Colonic mucosa (tissue), 4 donors: ENCODE measurements around the gene WDR4. TPM values are rescaled to one million over a fixed set of nuclear protein-coding genes. Genes with fewer than 3 reads are reported as not detected.
A peak's percentile ranks its signal among the peaks of the same experiment; 100 is the strongest.

Experiments used
- DNase-seq: peaks from one replicate; pipeline ENCODE4 v3.0.0-alpha.2; 2020
- H3K27ac ChIP-seq: fragments of 200-600 bp; one replicate; pipeline ENCODE4 v1.8.0; 2021
- H3K27me3 ChIP-seq: fragments of 200-600 bp; one replicate; pipeline ENCODE4 v1.8.0; 2021
- H3K36me3 ChIP-seq: fragments of 200-600 bp; one replicate; pipeline ENCODE4 v1.8.0; 2021
- H3K4me1 ChIP-seq: fragments of 200-600 bp; one replicate; pipeline ENCODE4 v1.8.0; 2021; ENCODE audit warnings: mild to moderate bottlenecking
- H3K4me3 ChIP-seq: fragments of 200-600 bp; one replicate; pipeline ENCODE4 v1.8.0; 2021
- H3K9ac ChIP-seq, 2 donors: one replicate each; pipeline ENCODE4 v1.7.0; 2013; ENCODE audit warnings: control low read depth in 2 of 2, low read depth in 2 of 2, low read length in 2 of 2
- H3K9me3 ChIP-seq: fragments of 200-600 bp; one replicate; pipeline ENCODE4 v1.8.0; 2021
- CTCF ChIP-seq: fragments of 200-600 bp; IDR thresholded peaks from one replicate; pipeline ENCODE4 v1.8.0; 2022; ENCODE audit warnings: antibody characterized with exemption, mild to moderate bottlenecking
- intact Hi-C: fragments of 100-400 bp; cut with DNase I; formaldehyde crosslinking; loops from one replicate; pipeline ENCODE4 v1.14.1; 2022
- total RNA-seq, 2 donors: library from RNA; stranded (reverse); fragmentation: NEBNext Ultra II Directional in 1 of 2; extraction: Animal tissue kit (Norgen Biotek cat#: 25700) in 1 of 2; gene quantifications; one replicate each; pipeline ENCODE4 v1.2.1, GENCODE V29; 2021
- donor health status: healthy.
- donor health status: DM: no; HTN: no; CAD: no.
- donor health status: DM: no; HTN: no; CAD: no.

Gene WDR4
- total RNA-seq, 2 donors from 2014 or later = 8.1 to 43.7 TPM

GRCh38 chr21:42854246-42855010, 24.9 kb downstream of the WDR4 start:
- Histone ChIP-seq H3K9ac (no peak overlapping the region), H3K4me1 (no peaks in the 10 kb centered on the region), H3K4me3 (no peak overlapping the region), H3K9me3 (no peaks in the 10 kb centered on the region), H3K27ac (no peak overlapping the region), H3K36me3 (peaks cover 12% of the 10 kb centered on the region), H3K27me3 (no peaks in the 10 kb centered on the region)
- no peak for DNase-seq
- intact Hi-C loops = no loop called here
- TF ChIP-seq CTCF = no peak

- Histone ChIP-seq H3K4me1 (no peaks in the 10 kb centered on the region), H3K27me3 (no peaks in the 10 kb centered on the region), H3K27ac (no peak overlapping the region), H3K36me3 (peaks cover 12% of the 10 kb centered on the region), H3K9me3 (no peaks in the 10 kb centered on the region), H3K9ac (no peak overlapping the region), H3K4me3 (no peak overlapping the region)
- DNase-seq = no peak
- intact Hi-C loops = no loop called here
- no peak for TF ChIP-seq CTCF
Observed at GRCh38 chr21:42853621-42854020, 25.7 kb downstream of the WDR4 start.

GRCh38 chr21:42852925-42853570, 26.3 kb downstream of the WDR4 start:
- peaks cover 12% of the 10 kb centered on the region for H3K36me3 ChIP-seq
- no peak for TF ChIP-seq CTCF
- no peak overlapping the region for H3K9ac ChIP-seq
- H3K27ac ChIP-seq = no peak overlapping the region
- no peak overlapping the region for H3K4me3 ChIP-seq
- no peaks in the 10 kb centered on the region for H3K9me3 ChIP-seq
- H3K4me1 ChIP-seq = no peaks in the 10 kb centered on the region
- DNase-seq = no peak
- no peaks in the 10 kb centered on the region for H3K27me3 ChIP-seq
- intact Hi-C loops = no loop called here

GRCh38 chr21:42851812-42852665, 27.3 kb downstream of the WDR4 start:
- DNase-seq = no peak
- Histone ChIP-seq H3K9me3 (no peaks in the 10 kb centered on the region), H3K4me1 (no peaks in the 10 kb centered on the region), H3K27me3 (no peaks in the 10 kb centered on the region), H3K27ac (no peak overlapping the region), H3K9ac (no peak overlapping the region), H3K4me3 (no peak overlapping the region), H3K36me3 (peaks cover 12% of the 10 kb centered on the region)
- intact Hi-C loops = no loop called here
- TF ChIP-seq CTCF = no peak

GRCh38 chr21:42850866-42851391, 28.4 kb downstream of the WDR4 start:
- intact Hi-C loops = no loop called here
- no peak overlapping the region for H3K27ac ChIP-seq
- H3K9ac ChIP-seq = no peak overlapping the region
- H3K4me1 ChIP-seq = no peaks in the 10 kb centered on the region
- peak; percentile 38 for TF ChIP-seq CTCF
- DNase-seq = no peak
- peaks cover 6% of the 10 kb centered on the region for H3K36me3 ChIP-seq
- H3K9me3 ChIP-seq = no peaks in the 10 kb centered on the region
- H3K4me3 ChIP-seq = no peak overlapping the region
- H3K27me3 ChIP-seq = no peaks in the 10 kb centered on the region
